ENCODE measurements around the gene POLDIP2.

The POLDIP2 gene

DNA sequence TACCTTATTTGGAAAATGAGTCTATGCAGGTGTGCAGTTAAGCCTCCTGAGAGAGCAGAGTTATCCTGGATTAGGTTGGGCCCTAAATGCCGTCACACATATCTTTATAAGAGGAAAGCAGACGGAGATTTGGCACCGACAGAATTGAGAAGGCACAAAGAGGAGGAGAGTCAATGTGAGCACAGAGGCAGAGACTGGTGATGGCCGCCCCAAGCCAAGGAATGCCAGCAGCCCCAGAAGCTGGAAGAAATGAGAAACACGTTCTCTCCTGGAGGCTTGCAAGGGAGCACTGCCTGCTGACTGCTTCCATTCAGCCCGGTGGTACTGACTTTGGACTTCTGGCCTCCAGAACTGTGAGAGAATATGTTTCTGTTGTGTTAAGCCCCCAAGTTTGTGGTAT lies 45.5 kb upstream of the POLDIP2 start:
- Histone ChIP-seq H3K36me3 (ENCODE audit: insufficient read depth, low read length) (no peaks in the 10 kb centered on the region), H3K79me2 (ENCODE audit: insufficient read depth, low read length) (no peaks in the 10 kb centered on the region), H3K27ac (ENCODE audit: low read length) (no peak overlapping the region), H4K20me1 (ENCODE audit: insufficient read depth, low read length) (no peaks in the 10 kb centered on the region; the same call in 1 of the 2 replicates), H3K9ac (ENCODE audit: low read depth, low read length) (no peak overlapping the region), H3K4me1 (ENCODE audit: insufficient read depth, low read length) (no peaks in the 10 kb centered on the region), H3K4me2 (ENCODE audit: insufficient read depth, low read length) (no peak overlapping the region), H2AFZ (ENCODE audit: low read depth, low read length) (no peak overlapping the region), H3K4me3 (ENCODE audit: low read depth in 1 of 2, low read length in 2 of 2) (no peak overlapping the region), H3K27me3 (ENCODE audit: insufficient read depth, low read length, poor library complexity) (peaks cover 4% of the 10 kb centered on the region), H3K9me3 (ENCODE audit: insufficient read depth, low read length, severe bottlenecking) (no peaks in the 10 kb centered on the region)
- ATAC-seq (ENCODE audit: insufficient read depth, low read depth) (no peak), DNase-seq (no peak)
- TF ChIP-seq EZH2 (IDR thresholded peaks at IDR 0.05; ENCODE audit: borderline replicate concordance, low read depth, low read length, severe bottlenecking) (no peak), CTCF (IDR thresholded peaks at IDR 0.05; ENCODE audit: borderline replicate concordance, extremely low read depth, low read length, poor library complexity, severe bottlenecking) (no peak)

DNA sequence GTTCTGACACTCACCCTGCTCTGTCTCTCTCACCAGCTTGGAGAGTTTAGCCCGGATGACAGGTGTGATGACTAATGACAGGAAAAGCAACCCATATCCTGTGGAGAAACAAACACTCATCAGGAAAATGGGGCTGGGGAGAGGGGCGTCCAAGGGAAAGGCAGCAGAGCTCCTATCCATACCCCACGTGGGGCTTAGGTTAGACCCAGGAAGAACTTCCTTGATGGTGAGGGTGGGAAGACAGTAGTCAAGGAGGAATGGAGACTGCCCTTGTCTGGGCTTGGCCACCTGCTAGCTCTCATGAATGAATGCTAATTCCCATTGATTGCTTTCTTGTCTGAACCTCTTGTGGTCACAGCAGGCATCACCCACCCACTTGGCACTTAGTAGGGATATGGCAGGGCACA lies 44.9 kb upstream of the POLDIP2 start:
- no peak overlapping the region for H3K4me2 ChIP-seq (ENCODE audit: insufficient read depth, low read length)
- no peak overlapping the region for H3K9ac ChIP-seq (ENCODE audit: low read depth, low read length)
- no peaks in the 10 kb centered on the region for H4K20me1 ChIP-seq (ENCODE audit: insufficient read depth, low read length)
- no peak overlapping the region for H3K27ac ChIP-seq (ENCODE audit: low read length)
- TF ChIP-seq EZH2 (IDR thresholded peaks at IDR 0.05; ENCODE audit: borderline replicate concordance, low read depth, low read length, severe bottlenecking) (no peak), CTCF (IDR thresholded peaks at IDR 0.05; ENCODE audit: borderline replicate concordance, extremely low read depth, low read length, poor library complexity, severe bottlenecking) (no peak)
- H3K4me3 ChIP-seq (ENCODE audit: low read depth in 1 of 2, low read length in 2 of 2): no peak overlapping the region
- no peaks in the 10 kb centered on the region for H3K79me2 ChIP-seq (ENCODE audit: insufficient read depth, low read length)
- DNase-seq (no peak), ATAC-seq (ENCODE audit: insufficient read depth, low read depth) (no peak)
- H3K36me3 ChIP-seq (ENCODE audit: insufficient read depth, low read length): no peaks in the 10 kb centered on the region
- no peaks in the 10 kb centered on the region for H3K9me3 ChIP-seq (ENCODE audit: insufficient read depth, low read length, severe bottlenecking)
- no peaks in the 10 kb centered on the region for H3K27me3 ChIP-seq (ENCODE audit: insufficient read depth, low read length, poor library complexity)
- no peaks in the 10 kb centered on the region for H3K4me1 ChIP-seq (ENCODE audit: insufficient read depth, low read length)
- no peak overlapping the region for H2AFZ ChIP-seq (ENCODE audit: low read depth, low read length)

GRCh38 chr17:28399808-28400207 lies 42.5 kb upstream of the POLDIP2 start:
- DNase-seq: no peak
- H3K4me2 ChIP-seq (ENCODE audit: insufficient read depth, low read length): no peak overlapping the region
- H3K79me2 ChIP-seq (ENCODE audit: insufficient read depth, low read length): no peaks in the 10 kb centered on the region
- H3K9ac ChIP-seq (ENCODE audit: low read depth, low read length): no peak overlapping the region
- no peaks in the 10 kb centered on the region for H4K20me1 ChIP-seq (ENCODE audit: insufficient read depth, low read length)
- H3K4me1 ChIP-seq (ENCODE audit: insufficient read depth, low read length): no peaks in the 10 kb centered on the region
- ATAC-seq (ENCODE audit: insufficient read depth, low read depth): no peak
- H3K27me3 ChIP-seq (ENCODE audit: insufficient read depth, low read length, poor library complexity): no peaks in the 10 kb centered on the region
- TF ChIP-seq CTCF (IDR thresholded peaks at IDR 0.05; ENCODE audit: borderline replicate concordance, extremely low read depth, low read length, poor library complexity, severe bottlenecking) (no peak), EZH2 (IDR thresholded peaks at IDR 0.05; ENCODE audit: borderline replicate concordance, low read depth, low read length, severe bottlenecking) (no peak)
- no peak overlapping the region for H3K27ac ChIP-seq (ENCODE audit: low read length)
- H3K4me3 ChIP-seq (ENCODE audit: low read depth in 1 of 2, low read length in 2 of 2): no peak overlapping the region
- H3K36me3 ChIP-seq (ENCODE audit: insufficient read depth, low read length): no peaks in the 10 kb centered on the region
- no peaks in the 10 kb centered on the region for H3K9me3 ChIP-seq (ENCODE audit: insufficient read depth, low read length, severe bottlenecking)
- H2AFZ ChIP-seq (ENCODE audit: low read depth, low read length): no peak overlapping the region
